ENCODE data around the gene CDNF. TPM values are rescaled to one million over a fixed set of nuclear protein-coding genes. Genes with fewer than 3 reads are reported as not detected.

CDNF gene
- polyA plus RNA-seq, 2 of the 4 experiments (the other 2 are of a cell fraction) = 1.6 to 2.0 TPM

DNA sequence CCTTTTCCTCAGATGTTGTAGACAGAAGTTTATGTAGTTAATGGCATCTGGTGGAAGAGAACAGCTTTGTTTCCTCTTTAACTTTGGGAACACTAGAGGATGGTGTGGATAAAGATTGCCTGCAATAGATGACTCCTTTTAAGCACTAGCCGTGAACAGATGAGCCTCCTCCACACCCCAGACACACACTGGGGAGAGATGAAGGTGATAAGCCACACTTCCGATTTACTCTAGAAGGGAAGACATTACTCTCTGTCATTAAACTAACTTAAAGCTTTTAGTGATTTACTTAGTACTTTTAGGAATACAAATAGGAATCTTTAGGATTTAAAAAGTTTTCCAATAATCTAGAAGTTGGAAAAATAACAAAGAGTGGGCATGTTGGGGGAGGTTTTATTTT, 7.1 kb upstream of the CDNF start:
- H3K27ac ChIP-seq = no peak overlapping the region
- 85% methylated on average over 2 of the region's 2 CpGs for WGBS (ENCODE audit: missing lambda C conversion rate)
- FAIRE-seq (no peak), ATAC-seq (no peak), DNase-seq (ENCODE audit: low read depth in 1 of 2, low spot score in 1 of 2) (no peak)
- TF ChIP-seq KDM1A (IDR thresholded peaks at IDR 0.05; ENCODE audit: low read depth) = no peak
- no peak for TF ChIP-seq USF2 (IDR thresholded peaks at IDR 0.05)
- no peak for TF ChIP-seq POLR2AphosphoS2 (conservative IDR thresholded peaks at IDR 0.05; ENCODE audit: low read length)
- no peak for TF ChIP-seq BHLHE40 (IDR thresholded peaks at IDR 0.05; ENCODE audit: low read depth, low read length)
- no peak for TF ChIP-seq HMGXB4 (CRISPR knock-in tag; IDR thresholded peaks at IDR 0.05; ENCODE audit: borderline replicate concordance)
- no peak for TF ChIP-seq CEBPB (IDR thresholded peaks at IDR 0.05)
- no peak for TF ChIP-seq RCOR1 (IDR thresholded peaks at IDR 0.05; ENCODE audit: low read depth, low read length)
- TF ChIP-seq ELK1 (IDR thresholded peaks at IDR 0.05; ENCODE audit: low read depth, low read length) = no peak
- no peak for TF ChIP-seq FOSL2 (IDR thresholded peaks at IDR 0.05)
- no peak for TF ChIP-seq FOSL2 (CRISPR knock-in tag; IDR thresholded peaks at IDR 0.05)
- no peak for TF ChIP-seq ZSCAN20 (CRISPR knock-in tag; IDR thresholded peaks at IDR 0.05)
- TF ChIP-seq GATA3 (IDR thresholded peaks at IDR 0.05; ENCODE audit: borderline replicate concordance) = no peak
- TF ChIP-seq, protein P1, sequence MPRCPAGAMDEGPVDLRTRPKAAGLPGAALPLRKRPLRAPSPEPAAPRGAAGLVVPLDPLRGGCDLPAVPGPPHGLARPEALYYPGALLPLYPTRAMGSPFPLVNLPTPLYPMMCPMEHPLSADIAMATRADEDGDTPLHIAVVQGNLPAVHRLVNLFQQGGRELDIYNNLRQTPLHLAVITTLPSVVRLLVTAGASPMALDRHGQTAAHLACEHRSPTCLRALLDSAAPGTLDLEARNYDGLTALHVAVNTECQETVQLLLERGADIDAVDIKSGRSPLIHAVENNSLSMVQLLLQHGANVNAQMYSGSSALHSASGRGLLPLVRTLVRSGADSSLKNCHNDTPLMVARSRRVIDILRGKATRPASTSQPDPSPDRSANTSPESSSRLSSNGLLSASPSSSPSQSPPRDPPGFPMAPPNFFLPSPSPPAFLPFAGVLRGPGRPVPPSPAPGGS (IDR thresholded peaks at IDR 0.05) = no peak
- no peak for TF ChIP-seq CBX2 (IDR thresholded peaks at IDR 0.05; ENCODE audit: borderline replicate concordance, low read depth)
- TF ChIP-seq SMC3 (IDR thresholded peaks at IDR 0.05) = no peak
- POLR2A ChIA-PET = no interaction called here
- H3K4me2 ChIP-seq = no peak overlapping the region
- no peaks in the 10 kb centered on the region for H3K9me3 ChIP-seq
- H3K4me1 ChIP-seq = peaks cover 2% of the 10 kb centered on the region; the same call in 1 of the 3 replicates
- CTCF ChIA-PET = interaction anchor here (1.2 to 1.9 kb wide), 2 partner anchors 12 to 308 kb away, joined by 3 to 4 read pairs; no protein-coding TSS in a partner anchor
- H3K4me3 ChIP-seq = no peak overlapping the region

DNA sequence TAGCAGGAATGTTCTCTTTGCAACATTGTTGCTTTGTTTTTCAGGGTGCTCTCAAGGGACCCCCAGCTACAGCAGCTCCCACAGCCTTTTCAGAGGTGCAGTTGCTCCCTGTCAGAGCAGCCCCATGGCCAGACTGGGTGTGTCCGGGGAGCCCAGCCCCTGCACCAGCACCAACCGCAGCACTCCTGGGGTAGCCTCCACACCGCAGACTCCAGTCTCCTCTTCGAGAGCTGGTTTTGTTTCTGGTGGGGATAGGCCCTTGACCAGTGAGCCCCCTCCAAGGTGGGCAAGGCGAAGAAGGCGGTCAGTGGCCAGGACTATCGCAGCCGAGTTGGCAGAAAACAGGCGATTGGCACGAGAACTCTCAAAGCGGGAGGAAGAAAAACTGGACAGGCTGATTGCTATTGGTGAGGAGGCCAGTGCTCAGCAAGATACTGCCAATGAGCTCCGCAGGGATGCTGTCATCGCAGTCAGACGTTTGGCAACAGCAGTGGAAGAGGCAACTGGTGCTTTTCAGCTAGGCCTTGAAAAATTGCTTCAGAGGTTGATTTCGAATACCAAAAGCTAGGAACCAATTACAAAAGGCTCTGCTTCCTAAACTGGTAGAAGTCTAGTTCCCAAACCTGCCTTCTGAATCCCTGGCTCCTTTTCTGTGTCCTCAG, 5.6 kb upstream of the CDNF start:
- Histone ChIP-seq H3K9me3 (no peaks in the 10 kb centered on the region), H3K4me3 (no peak overlapping the region), H3K27ac (no peak overlapping the region), H3K4me2 (no peak overlapping the region), H3K4me1 (peaks cover 5% of the 10 kb centered on the region; the same call in 1 of the 3 replicates)
- no peak for ATAC-seq
- FAIRE-seq = no peak
- DNase-seq (ENCODE audit: low read depth in 1 of 2, low spot score in 1 of 2) = no peak
- ChIA-PET CTCF (interaction anchor here (0.5 to 2.4 kb wide), 5 partner anchors 13 to 306 kb away, joined by 3 to 14 read pairs (median 3); no protein-coding TSS in a partner anchor), POLR2A (no interaction called here)
- WGBS (ENCODE audit: missing lambda C conversion rate) = 94% methylated on average over 15 of the region's 15 CpGs
- TF ChIP-seq ZC3H11A (IDR thresholded peaks at IDR 0.05) (no peak), EHMT2 (IDR thresholded peaks at IDR 0.05; ENCODE audit: low read depth) (no peak), CHD2 (IDR thresholded peaks at IDR 0.05; ENCODE audit: low read length, partially characterized antibody) (no peak)

GRCh38 chr10:14840178-14840577, 2.3 kb upstream of the CDNF start:
- DNase-seq (ENCODE audit: low read depth in 1 of 2, low spot score in 1 of 2) (no peak), FAIRE-seq (no peak), ATAC-seq (no peak)
- no peak overlapping the region for H3K4me3 ChIP-seq
- H3K4me2 ChIP-seq = peak overlapping the region; percentile 83
- WGBS (ENCODE audit: missing lambda C conversion rate) = 87% methylated on average over 2 of the region's 2 CpGs
- no peaks in the 10 kb centered on the region for H3K9me3 ChIP-seq
- peaks cover 8% of the 10 kb centered on the region; the same call in 1 of the 3 replicates for H3K4me1 ChIP-seq
- ChIA-PET CTCF (no interaction called here), POLR2A (no interaction called here)
- no peak overlapping the region for H3K27ac ChIP-seq
- TF ChIP-seq MAFK (IDR thresholded peaks at IDR 0.05; ENCODE audit: partially characterized antibody) (peak; percentile 50), ZC3H11A (IDR thresholded peaks at IDR 0.05) (no peak)
